OCI-LY7 (cell line): ENCODE measurements around the gene KLHL6. TPM values are rescaled to one million over a fixed set of nuclear protein-coding genes. Genes with fewer than 3 reads are reported as not detected.

Experiments
- BruUV-seq: library from RNA; stranded (reverse); fragments of 400-500 nt; replicated peaks from 2 replicates; lab custom pipeline; 2021; lab: Mats Ljungman, UMichigan
- CTCF ChIA-PET: fragments of 300-600 bp; sonication (Branson Sonifier 250); formaldehyde crosslinking; loops from one replicate; lab custom pipeline; 2022; ENCODE audit warnings: antibody characterized with exemption; ENCODE audit not compliant: unreplicated experiment; lab: Charles Lee
- POLR2A ChIA-PET: fragments of 300-600 bp; sonication (Branson Sonifier 250); formaldehyde crosslinking; loops from one replicate; lab custom pipeline; 2022; ENCODE audit warnings: antibody characterized with exemption; lab: Charles Lee
- DNase-seq: peaks from one replicate; pipeline ENCODE4 v3.0.0-alpha.2; 2015; ENCODE audit warnings: low spot score
- H2AFZ ChIP-seq: fragments of 200-600 bp; sonication (generic), shearing (Covaris generic); 2 replicates; pipeline ENCODE4 v1.6.1; 2014; ENCODE audit warnings: mild to moderate bottlenecking, antibody characterized with exemption, low read length, moderate library complexity
- H3K27ac ChIP-seq: fragments of 200-600 bp; sonication (generic); 2 replicates; pipeline ENCODE4 v1.5.1; 2014; ENCODE audit warnings: mixed run types, low read depth, mild to moderate bottlenecking, moderate library complexity, low read length, inconsistent platforms; ENCODE audit not compliant: poor library complexity, severe bottlenecking
- H3K36me3 ChIP-seq: fragments of 200-600 bp; sonication (generic); 2 replicates; pipeline ENCODE4 v1.6.1; 2014; ENCODE audit warnings: mild to moderate bottlenecking, antibody characterized with exemption, low read length, moderate library complexity, mixed read lengths; ENCODE audit not compliant: insufficient read depth
- H3K4me1 ChIP-seq: fragments of 200-600 bp; sonication (generic); 2 replicates; pipeline ENCODE4 v1.5.1; 2014; ENCODE audit warnings: mild to moderate bottlenecking, low read length; ENCODE audit not compliant: insufficient read depth, poor library complexity, severe bottlenecking
- H3K4me2 ChIP-seq: fragments of 200-600 bp; sonication (generic); 2 replicates; pipeline ENCODE4 v1.6.1; 2014; ENCODE audit warnings: mild to moderate bottlenecking, low read length
- H3K4me3 ChIP-seq: fragments of 200-600 bp; sonication (generic); 2 replicates; pipeline ENCODE4 v1.5.1; 2014; ENCODE audit warnings: mild to moderate bottlenecking, low read depth, low read length; ENCODE audit not compliant: poor library complexity, severe bottlenecking
- H3K79me2 ChIP-seq: fragments of 200-600 bp; sonication (generic); 2 replicates; pipeline ENCODE4 v1.6.1; 2016; ENCODE audit warnings: low read depth, mild to moderate bottlenecking, low read length, moderate library complexity, mixed read lengths; ENCODE audit not compliant: insufficient read depth
- H3K9me2 ChIP-seq: fragments of 200-600 bp; sonication (generic); 2 replicates; pipeline ENCODE4 v1.6.1; 2016; ENCODE audit warnings: mild to moderate bottlenecking, low read length, mixed read lengths; ENCODE audit not compliant: insufficient read depth
- H3K9me3 ChIP-seq: fragments of 200-600 bp; sonication (generic); 2 replicates; pipeline ENCODE4 v1.6.1; 2014; ENCODE audit warnings: mild to moderate bottlenecking, mixed run types, low read length, mixed read lengths
- H4K20me1 ChIP-seq: fragments of 200-600 bp; sonication (generic); 2 replicates; pipeline ENCODE4 v1.6.1; 2014; ENCODE audit warnings: mild to moderate bottlenecking, antibody characterized with exemption, low read length, moderate library complexity, mixed read lengths; ENCODE audit not compliant: insufficient read depth
- EZH2phosphoT487 ChIP-seq: fragments of 200-600 bp; sonication (generic); IDR thresholded peaks from 2 replicates; pipeline ENCODE4 v1.6.1; 2018; ENCODE audit warnings: low read depth, borderline replicate concordance, mild to moderate bottlenecking, mixed run types, antibody characterized with exemption, low read length, moderate library complexity, mixed read lengths
- intact Hi-C: fragments of 100-400 bp; cut with micrococcal nuclease; formaldehyde crosslinking; loops from one replicate; pipeline ENCODE4 v1.10.0; 2022; ENCODE audit not compliant: unreplicated experiment
- total RNA-seq, 2 experiments: library from RNA; depleted of rRNA in 1 of 2; stranded (reverse); fragments of >200 nt in 1 of 2; shearing (Covaris generic) in 1 of 2; gene quantifications; 2 replicates each; pipeline ENCODE4 v1.2.3, GENCODE V29; 2014 to 2022
- TF ChIP-seq, protein P1 (sequence below): fragments of 200-600 bp; sonication (generic); conservative IDR thresholded peaks from 2 replicates; pipeline ENCODE4 v1.5.1; 2014; ENCODE audit warnings: mild to moderate bottlenecking, antibody characterized with exemption, low read length, moderate library complexity, mixed read lengths

Gene KLHL6
- total RNA-seq, 2 experiments from 2014 or later = 143 to 169 TPM

DNA sequence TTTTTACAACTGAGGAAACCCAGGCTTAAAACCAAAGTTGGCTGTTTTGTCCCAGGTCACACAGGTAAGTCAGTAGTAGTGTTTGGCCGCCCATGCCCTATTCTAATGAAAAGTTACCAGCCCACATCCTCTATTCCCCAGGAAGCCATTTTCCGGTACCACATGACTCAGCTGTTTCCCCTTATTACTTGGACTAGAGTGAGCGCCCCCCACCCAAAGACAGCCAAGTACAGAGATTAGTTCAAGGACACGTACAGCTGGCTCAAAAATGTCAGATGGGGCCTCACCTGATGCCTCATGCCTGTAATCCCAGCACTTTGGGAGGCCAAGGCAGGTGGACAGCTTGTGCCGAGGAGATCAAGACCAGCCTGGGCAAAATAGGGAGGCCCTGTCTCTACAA is 8.5 kb upstream of the KLHL6 start:
- POLR2A ChIA-PET = interaction anchor here (0.7 to 3.0 kb wide), 7 partner anchors 9 to 74 kb away, joined by 3 to 24 read pairs (median 9); partner anchors contain the start of gene KLHL6
- Histone ChIP-seq H3K79me2 (no peaks in the 10 kb centered on the region), H3K36me3 (no peaks in the 10 kb centered on the region), H4K20me1 (no peaks in the 10 kb centered on the region), H3K4me2 (peak overlapping the region; percentile 50), H3K9me2 (no peaks in the 10 kb centered on the region), H2AFZ (peak overlapping the region; percentile 63; the same call in 1 of the 2 replicates), H3K9me3 (no peaks in the 10 kb centered on the region), H3K4me3 (peak overlapping the region; percentile 1), H3K27ac (peak overlapping the region; percentile 75), H3K4me1 (peaks cover 90% of the 10 kb centered on the region)
- DNase-seq = peak; percentile 51
- CTCF ChIA-PET = interaction anchor here (0.7 to 1.9 kb wide), 2 partner anchors 16 to 28 kb away, joined by 3 to 6 read pairs; no protein-coding TSS in a partner anchor
- BruUV-seq = no TSS peak
- intact Hi-C loops = no loop called here
- no peak for TF ChIP-seq EZH2phosphoT487
- TF ChIP-seq, protein P1, sequence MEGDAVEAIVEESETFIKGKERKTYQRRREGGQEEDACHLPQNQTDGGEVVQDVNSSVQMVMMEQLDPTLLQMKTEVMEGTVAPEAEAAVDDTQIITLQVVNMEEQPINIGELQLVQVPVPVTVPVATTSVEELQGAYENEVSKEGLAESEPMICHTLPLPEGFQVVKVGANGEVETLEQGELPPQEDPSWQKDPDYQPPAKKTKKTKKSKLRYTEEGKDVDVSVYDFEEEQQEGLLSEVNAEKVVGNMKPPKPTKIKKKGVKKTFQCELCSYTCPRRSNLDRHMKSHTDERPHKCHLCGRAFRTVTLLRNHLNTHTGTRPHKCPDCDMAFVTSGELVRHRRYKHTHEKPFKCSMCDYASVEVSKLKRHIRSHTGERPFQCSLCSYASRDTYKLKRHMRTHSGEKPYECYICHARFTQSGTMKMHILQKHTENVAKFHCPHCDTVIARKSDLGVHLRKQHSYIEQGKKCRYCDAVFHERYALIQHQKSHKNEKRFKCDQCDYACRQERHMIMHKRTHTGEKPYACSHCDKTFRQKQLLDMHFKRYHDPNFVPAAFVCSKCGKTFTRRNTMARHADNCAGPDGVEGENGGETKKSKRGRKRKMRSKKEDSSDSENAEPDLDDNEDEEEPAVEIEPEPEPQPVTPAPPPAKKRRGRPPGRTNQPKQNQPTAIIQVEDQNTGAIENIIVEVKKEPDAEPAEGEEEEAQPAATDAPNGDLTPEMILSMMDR = peak; percentile 26; the same call in 1 of the 2 replicates

DNA sequence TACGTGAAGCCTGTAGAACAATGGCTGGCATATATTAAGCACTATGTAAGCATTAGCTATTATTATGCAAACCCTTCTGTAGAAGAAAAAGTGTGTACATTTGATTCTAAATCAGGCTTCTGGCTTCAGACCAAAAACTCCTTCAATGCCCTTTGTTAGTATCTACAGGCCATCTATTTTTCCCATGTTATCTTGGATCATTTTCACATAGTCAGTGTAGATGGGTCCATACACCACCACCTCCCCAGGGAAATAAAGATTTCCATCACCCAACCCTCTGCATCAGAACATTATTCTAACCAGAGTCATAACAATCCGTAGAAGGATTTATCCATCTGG is 8.0 kb upstream of the KLHL6 start:
- POLR2A ChIA-PET = interaction anchor here (0.9 to 3.0 kb wide), 6 partner anchors 8 to 29 kb away, joined by 3 to 24 read pairs (median 8); no protein-coding TSS in a partner anchor
- CTCF ChIA-PET = interaction anchor here (1.9 kb wide), 1 partner anchor 28 kb away, joined by 6 read pairs; no protein-coding TSS in a partner anchor
- no peak for DNase-seq
- peak overlapping the region; percentile 63; the same call in 1 of the 2 replicates for H2AFZ ChIP-seq
- TF ChIP-seq, protein P1 = no peak
- no peak for TF ChIP-seq EZH2phosphoT487
- BruUV-seq = no TSS peak
- H4K20me1 ChIP-seq = no peaks in the 10 kb centered on the region
- no peaks in the 10 kb centered on the region for H3K9me2 ChIP-seq
- H3K27ac ChIP-seq = peak overlapping the region; percentile 75
- peak overlapping the region; percentile 50 for H3K4me2 ChIP-seq
- H3K36me3 ChIP-seq = no peaks in the 10 kb centered on the region
- intact Hi-C loops = no loop called here
- H3K79me2 ChIP-seq = no peaks in the 10 kb centered on the region
- no peaks in the 10 kb centered on the region for H3K9me3 ChIP-seq
- peaks cover 86% of the 10 kb centered on the region for H3K4me1 ChIP-seq
- peak overlapping the region; percentile 1 for H3K4me3 ChIP-seq

DNA sequence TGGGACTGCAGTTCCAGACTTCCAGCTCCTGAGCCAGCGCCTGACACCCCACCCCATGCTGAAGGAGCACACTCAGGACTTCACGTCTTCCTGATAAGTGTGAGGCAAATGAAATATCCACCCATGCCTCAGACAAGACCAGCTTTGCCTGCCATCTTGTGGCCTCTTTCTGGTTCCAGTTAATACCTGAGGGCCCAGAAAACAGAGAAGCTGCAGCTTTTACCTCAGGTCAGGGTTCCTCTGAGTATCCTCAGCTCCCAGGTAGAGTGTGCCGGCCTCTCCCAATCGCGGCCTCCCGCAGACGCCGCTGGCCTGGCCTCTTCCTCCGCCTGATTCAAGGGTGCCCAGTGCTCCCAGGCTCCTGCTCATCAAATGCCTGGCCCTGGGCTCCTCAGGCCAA is 5.1 kb upstream of the KLHL6 start:
- intact Hi-C loops = loop anchor here (1.0 kb wide), 2 partner anchors 91 to 206 kb away; no protein-coding TSS in a partner anchor
- H3K9me3 ChIP-seq = no peaks in the 10 kb centered on the region
- ChIA-PET CTCF (interaction anchor here (0.8 to 2.1 kb wide), 6 partner anchors 16 to 88 kb away, joined by 3 to 16 read pairs (median 4); no protein-coding TSS in a partner anchor), POLR2A (interaction anchor here (0.9 to 3.6 kb wide), 10 partner anchors 9 to 75 kb away, joined by 3 to 26 read pairs (median 4); no protein-coding TSS in a partner anchor)
- peaks cover 15% of the 10 kb centered on the region; the same call in 1 of the 2 replicates for H3K79me2 ChIP-seq
- no TSS peak for BruUV-seq
- H3K4me2 ChIP-seq = no peak overlapping the region; the same call in 1 of the 2 replicates
- peaks cover 77% of the 10 kb centered on the region for H3K4me1 ChIP-seq
- H4K20me1 ChIP-seq = no peaks in the 10 kb centered on the region
- TF ChIP-seq, protein P1 = peak; percentile 78
- TF ChIP-seq EZH2phosphoT487 = no peak
- H3K27ac ChIP-seq = peak overlapping the region; percentile 21
- H3K9me2 ChIP-seq = no peaks in the 10 kb centered on the region
- peak overlapping the region; percentile 45; the same call in 1 of the 2 replicates for H2AFZ ChIP-seq
- no peaks in the 10 kb centered on the region for H3K36me3 ChIP-seq
- no peak overlapping the region for H3K4me3 ChIP-seq
- peak; percentile 81 for DNase-seq
